ENCODE data around the gene FNDC11.

Gene FNDC11

GRCh38 chr20:63539441-63540370, 14.3 kb upstream of the FNDC11 start:
- DNase-seq (ENCODE audit: low read depth, low spot score) = no peak

GRCh38 chr20:63540417-63541186, 13.4 kb upstream of the FNDC11 start:
- DNase-seq (ENCODE audit: low read depth, low spot score) = no peak

- DNase-seq (ENCODE audit: low read depth, low spot score) = no peak
Measured at GRCh38 chr20:63541371-63541770, 12.6 kb upstream of the FNDC11 start.

GRCh38 chr20:63542031-63542559, 11.9 kb upstream of the FNDC11 start:
- no peak for DNase-seq (ENCODE audit: low read depth, low spot score)

GRCh38 chr20:63542696-63543095, 11.3 kb upstream of the FNDC11 start:
- DNase-seq (ENCODE audit: low read depth, low spot score) = no peak

- no peak for DNase-seq (ENCODE audit: low read depth, low spot score)
Measured at GRCh38 chr20:63543131-63543530, 10.8 kb upstream of the FNDC11 start.

GRCh38 chr20:63543733-63544132, 10.2 kb upstream of the FNDC11 start:
- DNase-seq (ENCODE audit: low read depth, low spot score) = no peak

GRCh38 chr20:63544241-63544957, 9.6 kb upstream of the FNDC11 start:
- DNase-seq (ENCODE audit: low read depth, low spot score) = no peak

GRCh38 chr20:63544958-63545516, 8.9 kb upstream of the FNDC11 start:
- DNase-seq (ENCODE audit: low read depth, low spot score) = no peak

- DNase-seq (ENCODE audit: low read depth, low spot score) = no peak
Measured at GRCh38 chr20:63545814-63546213, 8.1 kb upstream of the FNDC11 start.

GRCh38 chr20:63546256-63546955, 7.6 kb upstream of the FNDC11 start:
- no peak for DNase-seq (ENCODE audit: low read depth, low spot score)

- no peak for DNase-seq (ENCODE audit: low read depth, low spot score)
Measured at GRCh38 chr20:63546956-63547724, 6.8 kb upstream of the FNDC11 start.

GRCh38 chr20:63547725-63548480, 6.1 kb upstream of the FNDC11 start, which contains the start of gene SRMS:
SRMS (minus strand) TSS chr20:63547749; CDS start chr20:63547463, 286 bp downstream.
- DNase-seq (ENCODE audit: low read depth, low spot score) = no peak

GRCh38 chr20:63548542-63548941, 5.4 kb upstream of the FNDC11 start:
- no peak for DNase-seq (ENCODE audit: low read depth, low spot score)

- DNase-seq (ENCODE audit: low read depth, low spot score) = no peak
Measured at GRCh38 chr20:63549019-63549418, 4.9 kb upstream of the FNDC11 start.

- no peak for DNase-seq (ENCODE audit: low read depth, low spot score)
Measured at GRCh38 chr20:63549679-63550282, 4.2 kb upstream of the FNDC11 start.

GRCh38 chr20:63551068-63551467, 2.9 kb upstream of the FNDC11 start:
- no peak for DNase-seq (ENCODE audit: low read depth, low spot score)

GRCh38 chr20:63552481-63553249, 1.3 kb upstream of the FNDC11 start:
- DNase-seq (ENCODE audit: low read depth, low spot score) = no peak

All from activated naive CD8-positive, alpha-beta T cell treated with anti-CD3 and anti-CD28 coated beads, Interleukin-2, amount 50 U/mL, for 16 hours (primary cell).